NB4 (cell line): Measurements from ENCODE around the gene RAD17.

Source experiments
- CTCF ChIP-seq: IDR thresholded peaks from one replicate; pipeline ENCODE4 v1.5.1; 2012; ENCODE audit warnings: low read depth, low read length
- TF ChIP-seq, protein P1 (sequence below): IDR thresholded peaks from 2 replicates; pipeline ENCODE4 v1.6.1; 2011; ENCODE audit warnings: low read depth, low read length

GRCh38 chr5:69343083-69343482 is 26.5 kb upstream of the RAD17 start:
- no peak for TF ChIP-seq CTCF
- TF ChIP-seq, protein P1, sequence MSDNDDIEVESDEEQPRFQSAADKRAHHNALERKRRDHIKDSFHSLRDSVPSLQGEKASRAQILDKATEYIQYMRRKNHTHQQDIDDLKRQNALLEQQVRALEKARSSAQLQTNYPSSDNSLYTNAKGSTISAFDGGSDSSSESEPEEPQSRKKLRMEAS: no peak
